Subcutaneous adipose tissue (tissue), 4 donors: ENCODE data around the gene PTPN14. TPM values are rescaled to one million over a fixed set of nuclear protein-coding genes. Genes with fewer than 3 reads are reported as not detected.

Experiments used
- CTCF ChIP-seq: fragments of 450-650 bp; IDR thresholded peaks from one replicate; pipeline ENCODE4 v1.5.1; 2016; ENCODE audit warnings: low read depth, mild to moderate bottlenecking, control low read depth, antibody characterized with exemption, moderate library complexity
- total RNA-seq, 4 donors: library from RNA; depleted of rRNA; stranded (reverse); fragments of >200 nt; gene quantifications; one replicate each; pipeline ENCODE4 v1.1.0, GENCODE V29; 2016

Gene PTPN14
- total RNA-seq, 4 donors from 2014 or later: 13.1 to 39.2 (median 30.0) TPM

- no peak for TF ChIP-seq CTCF
Measured at GRCh38 chr1:214338212-214338611, 213.2 kb downstream of the PTPN14 start.

- no peak for TF ChIP-seq CTCF
Measured at GRCh38 chr1:214337511-214337910, 213.9 kb downstream of the PTPN14 start.

GRCh38 chr1:214337015-214337414 is 214.4 kb downstream of the PTPN14 start:
- TF ChIP-seq CTCF: no peak

- no peak for TF ChIP-seq CTCF
Measured at GRCh38 chr1:214335567-214335966, 215.8 kb downstream of the PTPN14 start.

- TF ChIP-seq CTCF: no peak
Measured at GRCh38 chr1:214332946-214333798, 218.2 kb downstream of the PTPN14 start.

- no peak for TF ChIP-seq CTCF
Measured at GRCh38 chr1:214331827-214332423, 219.5 kb downstream of the PTPN14 start.

- no peak for TF ChIP-seq CTCF
Measured at GRCh38 chr1:214331180-214331579, 220.2 kb downstream of the PTPN14 start.
